Measurements from ENCODE around the gene CTDP1. TPM values are rescaled to one million over a fixed set of nuclear protein-coding genes. Genes with fewer than 3 reads are reported as not detected.
"Not testable (repeated sequence)": the region's sequence is repeated elsewhere in the genome, so short reads cannot be mapped to it uniquely, and the experiment has no call there.

The CTDP1 gene
- total RNA-seq, 1 donor from 2014 or later = 20.8 TPM

GRCh38 chr18:79697976-79698375 lies 18.4 kb downstream of the CTDP1 start:
- DNase-seq (ENCODE audit: low spot score) = no peak

GRCh38 chr18:79698668-79699335 lies 19.2 kb downstream of the CTDP1 start:
- no peak for DNase-seq (ENCODE audit: low spot score)

- no peak for DNase-seq (ENCODE audit: low spot score)
Observed at GRCh38 chr18:79699653-79700052, 20.1 kb downstream of the CTDP1 start.

- DNase-seq (ENCODE audit: low spot score) = no peak
Observed at GRCh38 chr18:79702906-79703305, 23.3 kb downstream of the CTDP1 start.

GRCh38 chr18:79704631-79705030 lies 25.0 kb downstream of the CTDP1 start:
- DNase-seq (ENCODE audit: low spot score) = no peak

GRCh38 chr18:79705272-79705671 lies 25.7 kb downstream of the CTDP1 start:
- DNase-seq (ENCODE audit: low spot score) = no peak

- no peak for DNase-seq (ENCODE audit: low spot score)
Observed at GRCh38 chr18:79706006-79706405, 26.4 kb downstream of the CTDP1 start.

GRCh38 chr18:79706658-79707057 lies 27.1 kb downstream of the CTDP1 start:
- no peak for DNase-seq (ENCODE audit: low spot score)

GRCh38 chr18:79707239-79707638 lies 27.6 kb downstream of the CTDP1 start:
- DNase-seq (ENCODE audit: low spot score) = no peak

- DNase-seq (ENCODE audit: low spot score) = no peak
Observed at GRCh38 chr18:79707671-79708070, 28.1 kb downstream of the CTDP1 start.

GRCh38 chr18:79708412-79708811 lies 28.8 kb downstream of the CTDP1 start:
- no peak for DNase-seq (ENCODE audit: low spot score)

GRCh38 chr18:79712206-79712857 lies 32.7 kb downstream of the CTDP1 start:
- DNase-seq (ENCODE audit: low spot score) = no peak

- no peak for DNase-seq (ENCODE audit: low spot score)
Observed at GRCh38 chr18:79713341-79713740, 33.7 kb downstream of the CTDP1 start.

- no peak for DNase-seq (ENCODE audit: low spot score)
Observed at GRCh38 chr18:79714531-79715240, 35.1 kb downstream of the CTDP1 start.

- DNase-seq (ENCODE audit: low spot score) = no peak
Observed at GRCh38 chr18:79715280-79715679, 35.7 kb downstream of the CTDP1 start.

- DNase-seq (ENCODE audit: low spot score) = no peak
Observed at GRCh38 chr18:79717059-79717458, 37.5 kb downstream of the CTDP1 start.

GRCh38 chr18:79717555-79718074 lies 38.0 kb downstream of the CTDP1 start:
- DNase-seq (ENCODE audit: low spot score) = no peak

GRCh38 chr18:79718126-79718525 lies 38.5 kb downstream of the CTDP1 start:
- no peak for DNase-seq (ENCODE audit: low spot score)

- no peak for DNase-seq (ENCODE audit: low spot score)
Observed at GRCh38 chr18:79718878-79719477, 39.4 kb downstream of the CTDP1 start.

- DNase-seq (ENCODE audit: low spot score) = not testable (repeated sequence)
Observed at GRCh38 chr18:79719478-79720358, 40.1 kb downstream of the CTDP1 start.

- no peak for DNase-seq (ENCODE audit: low spot score)
Observed at GRCh38 chr18:79720359-79720733, 40.7 kb downstream of the CTDP1 start.

All from mesenteric fat pad (tissue), 1 donor.